HUDEP-2 (cell line): ENCODE results near the gene HGS.

Source experiments
- DNase-seq, 76 experiments: peaks; one replicate each; lab custom pipeline; 2025; ENCODE audit not compliant: unreplicated experiment in 76 of 76; lab: John Stamatoyannopoulos, UW

HGS gene

DNA sequence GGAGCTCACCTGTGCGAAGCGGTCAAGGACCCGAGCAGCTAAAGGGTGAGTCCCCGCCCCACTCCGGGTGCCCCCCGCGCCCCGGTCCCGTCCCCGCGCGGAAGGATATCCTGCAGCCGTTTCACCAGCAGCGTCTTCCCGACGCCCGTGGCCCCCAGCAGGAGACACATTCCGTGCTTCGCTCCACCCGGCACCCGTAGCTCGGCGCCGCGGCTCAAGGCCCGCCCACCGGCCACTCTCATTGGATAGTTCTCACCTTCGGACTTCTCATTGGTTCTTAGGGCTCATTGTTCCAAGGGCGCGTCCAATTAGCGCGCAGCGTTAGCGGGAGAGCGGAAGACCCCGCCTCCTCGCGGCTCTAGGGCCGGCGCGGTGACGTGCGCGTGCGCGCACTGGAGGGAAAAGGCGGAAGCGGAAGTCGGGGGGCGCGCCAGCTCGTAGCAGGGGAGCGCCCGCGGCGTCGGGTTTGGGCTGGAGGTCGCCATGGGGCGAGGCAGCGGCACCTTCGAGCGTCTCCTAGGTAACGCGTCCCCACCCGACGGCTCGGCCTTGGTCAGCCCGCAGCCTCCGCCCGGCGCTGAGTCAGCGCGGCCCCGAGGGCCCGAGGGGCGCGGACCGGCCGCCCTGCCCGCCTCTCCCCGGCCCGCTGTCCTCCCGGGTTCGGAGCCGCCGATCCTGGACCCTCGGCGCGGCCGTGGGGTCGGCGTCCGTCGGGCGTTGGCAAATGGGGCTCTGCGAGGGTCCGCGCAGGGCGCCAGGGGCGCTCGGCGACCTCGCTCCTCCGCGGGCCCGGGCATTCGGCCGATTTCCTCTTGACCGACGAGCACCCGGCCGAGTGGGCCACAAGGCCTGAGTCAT is at the start of gene HGS, which contains the start of gene ARL16:
Gene HGS, plus strand, starts transcription at position 428 of the 858 bp plus-strand sequence. Its CDS starts 56 bp downstream, at position 484.
Gene ARL16, minus strand, starts transcription at position 214 of the 858 bp plus-strand sequence. Its CDS starts 44 bp downstream, at position 170.
- DNase-seq: peak; percentile 42 to 99 (median 96)

DNA sequence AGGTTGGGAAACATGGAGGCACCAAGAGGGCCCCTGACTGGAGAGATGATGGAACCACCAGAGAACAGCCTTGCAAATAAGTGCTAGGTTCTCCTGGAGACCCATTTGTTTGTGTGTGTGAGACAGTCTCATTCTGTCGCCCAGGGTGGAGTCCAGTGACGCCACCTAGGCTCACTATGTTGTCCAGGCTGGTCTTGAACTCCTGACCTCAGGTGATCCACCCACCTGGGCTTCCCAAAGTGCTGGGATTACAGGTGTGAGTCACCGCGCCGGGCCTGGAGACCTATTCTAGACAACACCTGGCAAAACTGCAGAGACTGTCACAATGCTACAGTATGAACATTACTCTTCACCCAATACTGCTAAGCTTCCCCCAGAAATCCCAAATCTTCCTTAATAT is 48.4 kb upstream of the HGS start:
- no peak for DNase-seq

DNA sequence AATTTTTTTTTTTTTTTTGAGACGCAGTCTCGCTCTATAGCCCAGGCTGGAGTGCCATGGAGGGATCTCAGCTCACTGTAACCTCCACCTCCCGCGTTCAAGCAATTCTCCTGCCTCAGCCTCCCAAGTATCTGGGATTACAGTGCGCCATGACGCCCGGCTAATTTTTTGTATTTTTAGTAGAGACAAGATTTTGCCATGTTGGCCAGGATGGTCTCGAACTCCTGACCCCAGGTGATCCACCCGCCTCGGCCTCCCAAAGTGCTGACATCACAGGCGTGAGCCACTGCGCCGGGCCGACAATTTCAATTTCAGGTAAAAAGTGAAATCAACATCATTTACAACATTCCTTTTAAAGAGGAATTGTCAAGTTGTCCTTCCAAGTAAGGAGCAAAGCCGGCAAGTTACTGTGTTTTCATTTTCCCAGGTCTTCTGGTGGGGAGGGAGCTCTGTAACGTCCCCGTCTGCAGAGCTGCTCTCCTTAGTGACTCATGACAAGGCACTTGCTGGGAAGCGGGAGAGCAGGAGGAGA is 47.8 kb upstream of the HGS start:
- peak in 4 of 76 experiments; percentile 4 to 16 (median 6) for DNase-seq

GRCh38 chr17:81636505-81637288 is 47.1 kb upstream of the HGS start, which contains the start of the genes NPLOC4 and TSPAN10:
TSS of gene NPLOC4 (minus strand) at chr17:81637112. CDS start at chr17:81636930, 182 bp downstream.
TSS of gene TSPAN10 (plus strand) at chr17:81637196. CDS start at chr17:81642413, 5,217 bp downstream.
- peak in 71 of 76 experiments; percentile 23 to 86 (median 65) for DNase-seq

GRCh38 chr17:81638683-81639082 is 45.1 kb upstream of the HGS start:
- peak in 19 of 76 experiments; percentile 6 to 51 (median 18) for DNase-seq

DNA sequence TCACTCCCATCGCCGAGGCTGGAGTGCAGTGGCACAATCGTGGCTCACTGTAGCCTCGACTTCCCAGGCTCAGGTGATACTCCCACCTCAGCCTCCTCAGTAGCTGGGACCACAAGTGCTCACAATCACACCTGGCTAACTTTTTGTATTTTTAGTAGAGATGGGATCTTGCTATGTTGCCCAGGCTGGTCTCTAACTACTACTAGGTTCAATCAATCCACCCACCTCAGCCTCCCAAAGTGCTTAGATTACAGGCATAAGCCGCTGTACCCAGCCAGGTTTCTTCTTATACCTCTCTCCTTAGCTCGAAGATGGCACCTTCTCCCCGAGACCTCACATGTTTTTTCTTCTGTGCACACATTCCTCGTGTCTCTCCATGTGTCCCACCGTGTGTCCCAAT is 43.8 kb upstream of the HGS start:
- no peak for DNase-seq

DNA sequence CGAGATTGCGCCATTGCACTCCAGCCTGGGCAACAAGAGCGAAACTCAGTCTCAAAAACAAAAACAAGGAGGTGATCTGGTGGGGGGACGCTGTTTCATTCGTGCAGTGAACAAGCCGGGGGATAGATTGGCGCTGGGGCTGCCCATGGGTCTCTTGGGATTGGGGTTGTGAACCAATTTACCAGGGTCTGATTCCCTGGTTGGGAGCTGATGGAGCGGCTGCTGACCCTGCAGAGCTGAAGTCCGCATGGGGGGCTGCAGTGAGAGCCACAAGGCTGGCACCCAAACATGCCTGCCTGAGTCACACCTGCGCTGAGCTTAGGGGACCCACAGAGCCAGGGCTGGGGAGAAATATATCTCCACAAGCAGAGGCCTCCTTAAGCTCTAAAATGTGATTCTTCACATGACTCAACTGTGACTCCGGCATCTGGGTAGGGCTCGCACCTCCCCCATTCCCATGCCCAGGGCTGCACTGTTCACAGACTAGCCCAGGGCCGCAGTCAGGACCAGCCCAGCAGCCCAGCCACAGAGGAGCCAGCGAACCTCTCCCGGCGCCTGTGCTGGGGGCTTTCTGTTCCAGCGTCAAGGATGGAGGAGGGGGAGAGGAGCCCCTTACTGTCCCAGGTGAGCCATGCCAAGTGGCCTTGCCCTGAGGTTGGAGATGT is 41.9 kb upstream of the HGS start:
- DNase-seq: peak in 66 of 76 experiments; percentile 7 to 77 (median 52)

DNA sequence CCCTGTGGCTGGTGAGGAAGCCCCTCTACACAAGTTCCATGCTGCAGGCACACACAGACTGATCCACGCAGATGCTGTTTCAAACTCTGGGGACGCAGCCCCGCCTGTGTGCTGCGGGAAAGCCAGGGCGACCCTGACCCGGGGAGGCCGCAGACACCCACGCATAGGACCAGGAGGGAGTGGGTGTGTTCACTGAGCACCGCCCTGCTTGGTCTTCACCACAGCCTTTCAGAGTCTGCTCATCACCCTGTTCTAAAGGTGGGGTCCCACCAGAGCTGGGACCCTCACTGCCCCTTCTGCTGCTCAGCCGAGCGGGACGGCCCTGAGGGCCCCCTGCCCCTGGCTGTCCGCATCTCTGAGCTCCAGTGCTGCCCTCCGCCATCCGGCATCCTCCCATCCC is 39.3 kb upstream of the HGS start:
- DNase-seq: peak in 1 of 76 experiments; percentile 13

GRCh38 chr17:81644976-81645952 is 38.5 kb upstream of the HGS start:
- DNase-seq: no peak

DNA sequence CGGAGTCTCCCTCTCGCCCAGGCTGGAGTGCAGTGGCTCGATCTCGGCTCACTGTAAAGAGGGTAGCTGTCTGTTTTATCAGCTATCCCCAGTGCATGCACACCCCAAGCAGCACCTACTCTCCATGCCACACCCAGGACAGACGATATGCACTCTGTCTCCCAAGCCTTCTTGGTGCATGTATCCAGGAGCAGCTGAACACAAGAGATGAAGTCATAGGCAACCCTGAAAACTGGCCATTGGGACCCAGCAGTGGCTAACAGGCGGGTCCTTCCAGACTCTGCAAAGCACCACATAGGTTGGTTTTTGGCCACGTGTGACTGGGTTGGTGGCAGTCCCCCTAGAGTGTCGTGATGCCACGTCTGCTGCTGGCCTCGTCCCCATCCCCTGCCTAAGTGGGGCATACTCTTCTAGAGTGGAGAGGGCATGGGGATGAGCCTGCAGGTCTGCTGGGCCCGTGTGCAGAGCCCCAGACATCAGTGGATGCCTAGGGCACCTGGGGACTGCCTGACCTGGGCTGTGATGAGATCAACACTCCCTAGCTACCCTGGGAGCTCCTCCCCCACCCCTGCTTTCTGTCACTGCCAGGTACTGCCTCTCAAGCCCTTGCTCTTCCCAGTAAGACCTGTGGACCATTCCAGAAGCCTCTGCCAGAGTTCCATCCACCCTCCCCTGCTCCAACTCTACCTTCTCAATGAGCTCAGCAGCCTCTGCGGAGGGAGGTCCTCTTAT is 36.8 kb upstream of the HGS start:
- DNase-seq: peak in 74 of 76 experiments; percentile 21 to 86 (median 68)

DNA sequence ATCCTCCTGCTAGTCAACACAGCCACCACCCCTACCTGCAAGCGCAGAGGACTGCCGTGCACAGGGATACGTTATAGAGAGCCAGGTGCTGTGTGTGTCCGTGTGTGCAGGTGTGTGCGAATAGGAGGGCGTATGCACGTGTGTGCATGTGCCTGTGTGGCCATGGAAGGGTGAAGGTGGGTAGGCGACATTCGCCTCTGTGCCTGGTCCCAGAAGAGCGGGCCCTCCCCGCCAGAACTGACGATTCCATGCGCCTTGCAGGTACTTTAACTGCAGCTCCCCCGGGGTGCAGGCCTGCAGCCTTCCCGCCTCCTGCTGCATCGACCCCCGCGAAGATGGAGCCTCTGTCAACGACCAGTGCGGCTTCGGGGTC is 36.2 kb upstream of the HGS start:
- no peak for DNase-seq

DNA sequence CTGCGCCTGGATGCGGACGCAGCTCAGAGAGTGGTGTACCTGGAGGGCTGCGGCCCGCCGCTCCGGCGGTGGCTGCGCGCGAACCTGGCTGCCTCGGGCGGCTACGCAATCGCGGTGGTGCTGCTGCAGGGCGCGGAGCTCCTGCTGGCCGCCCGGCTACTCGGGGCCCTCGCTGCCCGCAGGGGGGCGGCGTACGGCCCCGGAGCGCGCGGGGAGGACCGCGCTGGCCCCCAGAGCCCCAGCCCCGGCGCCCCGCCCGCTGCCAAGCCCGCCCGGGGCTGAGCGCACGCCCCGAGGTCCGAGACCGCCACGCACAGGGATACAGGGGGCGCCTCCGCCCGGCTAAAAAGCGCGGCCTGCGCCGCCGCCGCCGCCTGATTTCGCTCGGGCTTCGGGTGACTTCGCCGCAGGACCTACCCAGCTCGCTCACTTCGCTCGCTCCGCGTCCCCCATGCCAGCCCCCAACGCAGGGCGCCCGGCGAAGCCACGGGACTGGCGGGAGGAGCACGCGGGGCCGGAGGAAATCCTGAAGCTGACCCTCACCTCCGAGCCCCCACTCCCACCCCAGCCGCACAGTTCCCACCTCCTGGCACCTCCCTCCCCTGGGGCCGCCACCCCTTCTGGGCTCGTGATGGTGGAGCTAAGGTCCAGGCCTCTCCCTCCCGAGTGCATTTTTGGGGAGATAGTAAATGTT is 35.7 kb upstream of the HGS start:
- no peak for DNase-seq

GRCh38 chr17:81648707-81649085 is 35.1 kb upstream of the HGS start:
- DNase-seq: no peak

DNA sequence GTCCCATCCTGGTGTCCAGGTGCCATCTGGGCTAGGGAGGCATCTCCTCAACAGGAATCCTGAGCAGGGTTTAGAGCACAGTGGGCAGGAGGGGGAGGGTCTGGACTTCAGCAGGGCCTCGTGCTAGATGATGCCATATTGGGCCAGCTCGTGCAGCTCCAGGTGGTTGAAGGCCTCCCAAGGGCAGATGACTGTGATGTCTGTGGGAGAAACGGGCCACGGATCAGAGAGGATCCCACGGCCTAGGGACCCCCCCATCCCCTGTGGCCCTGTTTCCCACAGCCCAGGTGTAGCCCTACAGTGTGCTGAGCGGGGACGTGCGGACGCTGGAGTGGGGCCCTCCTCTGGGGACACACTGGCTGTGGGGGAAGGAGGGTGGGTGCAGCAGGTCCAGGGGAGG is 32.9 kb upstream of the HGS start:
- DNase-seq: no peak

GRCh38 chr17:81651692-81652091 is 32.1 kb upstream of the HGS start:
- DNase-seq: peak in 54 of 76 experiments; percentile 9 to 83 (median 41)

GRCh38 chr17:81652906-81653771 is 30.7 kb upstream of the HGS start:
- DNase-seq: no peak
